Esophagus (tissue), 2 donors: ENCODE results near the gene MRPL58. TPM values are rescaled to one million over a fixed set of nuclear protein-coding genes. Genes with fewer than 3 reads are reported as not detected.
"Not testable (repeated sequence)": the region's sequence is repeated elsewhere in the genome, so short reads cannot be mapped to it uniquely, and the experiment has no call there.

Source experiments
- H3K27ac ChIP-seq, 2 donors: one replicate each; pipeline ENCODE4 v1.5.1; 2013; ENCODE audit warnings: low read depth in 2 of 2, mild to moderate bottlenecking in 2 of 2, inconsistent platforms in 1 of 2, low read length in 1 of 2, moderate library complexity in 1 of 2
- H3K27me3 ChIP-seq, 2 donors: one replicate each; pipeline ENCODE4 v1.6.1; 2013; ENCODE audit warnings: low read length in 2 of 2, control low read depth in 1 of 2, mild to moderate bottlenecking in 1 of 2; ENCODE audit not compliant: insufficient read depth in 2 of 2, control insufficient read depth in 1 of 2
- H3K36me3 ChIP-seq, 2 donors: one replicate each; pipeline ENCODE4 v1.6.1; 2013; ENCODE audit warnings: low read length in 1 of 2; ENCODE audit not compliant: control insufficient read depth in 2 of 2, insufficient read depth in 2 of 2
- H3K4me1 ChIP-seq, 2 donors: one replicate each; pipeline ENCODE4 v1.6.1; 2013; ENCODE audit warnings: low read length in 1 of 2; ENCODE audit not compliant: control insufficient read depth in 2 of 2, insufficient read depth in 2 of 2
- H3K4me3 ChIP-seq, 2 donors: one replicate each; pipeline ENCODE4 v1.5.1; 2013; ENCODE audit warnings: low read length in 2 of 2, mild to moderate bottlenecking in 2 of 2, low read depth in 1 of 2, moderate library complexity in 1 of 2
- H3K9me3 ChIP-seq, 2 donors: one replicate each; pipeline ENCODE4 v1.6.1; 2013; ENCODE audit warnings: mild to moderate bottlenecking in 2 of 2, low read depth in 1 of 2, low read length in 1 of 2, moderate library complexity in 1 of 2; ENCODE audit not compliant: control insufficient read depth in 2 of 2, insufficient read depth in 1 of 2
- WGBS, 2 donors: extraction: QIAGEN DNeasy Blood & Tissue Kit; methylation state at CpG; one replicate each; pipeline ENCODE4 v1.1.7; 2013; 5-methylcytosine and 5-hydroxymethylcytosine counted together
- polyA plus RNA-seq, 2 donors: library from polyadenylated mRNA; stranded (reverse); fragments of 200-250 nt; gene quantifications; one replicate each; pipeline ENCODE4 v1.2.3, GENCODE V29; 2013
- donor health status: healthy with polysubstance abuse.
- donor health status: Bipolar disorder and iron deficiency.

MRPL58 gene
- polyA plus RNA-seq, 2 donors, result 31.8 to 42.4 TPM

GRCh38 chr17:74999523-74999922, 12.9 kb upstream of the MRPL58 start:
- Histone ChIP-seq H3K4me3 (no peak overlapping the region), H3K9me3 (no peaks in the 10 kb centered on the region), H3K4me1 (no peaks in the 10 kb centered on the region), H3K36me3 (peaks cover 0 to 31% of the 10 kb centered on the region in 2 donors), H3K27me3 (no peaks in the 10 kb centered on the region), H3K27ac (no peak overlapping the region)
- 82 to 86% methylated on average over 4 of the region's 4 CpGs for WGBS, 2 donors

DNA sequence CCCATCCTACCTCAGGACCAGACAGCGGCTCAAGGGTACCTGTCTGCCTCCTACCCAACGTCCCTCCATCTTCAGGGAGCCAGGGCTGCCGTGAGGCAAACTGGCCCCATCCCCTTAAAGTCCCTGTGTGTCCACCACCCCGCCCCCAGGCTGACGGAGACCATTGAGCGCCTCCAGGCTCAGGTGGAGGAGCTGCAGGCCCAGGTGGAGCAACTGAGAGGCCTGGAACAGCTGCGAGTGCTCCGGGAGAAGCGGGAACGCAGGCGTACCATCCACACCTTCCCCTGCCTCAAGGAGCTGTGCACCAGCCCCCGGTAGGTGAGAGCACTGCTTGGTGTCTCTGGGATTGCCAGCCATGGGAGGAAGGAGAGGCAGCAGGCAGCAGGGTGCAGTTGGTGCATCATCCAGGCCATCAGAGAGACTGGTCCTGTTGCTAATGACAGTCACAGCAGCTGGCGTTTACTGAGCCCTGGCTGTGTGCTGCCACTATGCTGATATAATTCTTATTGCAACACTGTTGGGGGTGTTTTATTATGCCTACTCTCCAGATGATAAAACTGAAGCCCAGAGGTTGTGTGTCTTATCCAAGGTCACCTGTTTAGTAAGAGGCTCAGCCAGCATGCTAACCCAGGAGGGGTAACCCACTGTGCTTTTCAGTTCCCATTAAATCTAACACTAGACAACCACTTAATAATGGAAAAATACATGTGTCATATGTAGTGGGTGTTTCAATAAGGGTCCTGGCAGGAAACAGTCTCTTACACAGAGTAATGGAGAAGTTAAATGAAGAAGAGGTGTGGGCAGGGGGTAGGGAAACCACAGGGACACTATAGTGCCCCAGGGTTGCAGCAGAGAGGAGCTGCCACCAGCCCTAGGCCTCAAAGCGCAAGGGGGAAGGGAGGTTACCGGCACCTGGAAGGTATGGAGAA, 10.3 kb upstream of the MRPL58 start:
- peaks cover 0 to 34% of the 10 kb centered on the region in 2 donors for H3K36me3 ChIP-seq
- H3K27ac ChIP-seq, result no peak overlapping the region

DNA sequence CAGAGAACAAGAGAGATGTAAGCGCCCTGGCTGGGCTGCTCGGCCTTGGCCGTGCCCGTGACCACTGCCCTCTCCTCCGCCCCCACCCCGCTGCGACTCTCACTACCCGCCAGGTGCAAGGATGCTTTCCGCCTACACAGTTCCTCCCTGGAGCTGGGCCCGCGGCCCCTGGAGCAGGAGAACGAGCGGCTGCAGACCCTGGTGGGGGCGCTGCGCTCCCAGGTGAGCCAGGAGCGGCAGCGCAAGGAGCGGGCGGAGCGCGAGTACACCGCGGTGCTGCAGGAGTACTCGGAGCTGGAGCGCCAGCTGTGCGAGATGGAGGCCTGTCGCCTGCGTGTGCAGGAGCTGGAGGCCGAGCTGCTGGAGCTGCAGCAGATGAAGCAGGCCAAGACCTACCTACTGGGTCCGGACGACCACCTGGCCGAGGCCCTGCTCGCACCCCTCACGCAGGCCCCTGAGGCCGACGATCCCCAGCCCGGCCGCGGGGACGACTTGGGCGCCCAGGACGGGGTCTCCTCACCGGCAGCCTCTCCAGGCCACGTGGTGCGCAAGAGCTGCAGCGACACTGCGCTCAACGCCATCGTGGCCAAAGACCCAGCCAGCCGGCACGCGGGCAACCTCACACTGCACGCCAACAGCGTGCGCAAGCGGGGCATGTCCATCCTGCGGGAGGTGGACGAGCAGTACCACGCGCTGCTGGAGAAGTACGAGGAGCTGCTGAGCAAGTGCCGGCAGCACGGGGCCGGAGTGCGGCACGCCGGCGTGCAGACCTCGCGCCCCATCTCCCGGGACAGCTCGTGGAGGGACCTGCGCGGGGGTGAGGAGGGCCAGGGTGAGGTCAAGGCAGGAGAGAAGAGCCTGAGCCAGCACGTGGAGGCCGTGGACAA, 9.2 kb upstream of the MRPL58 start:
- no peaks in the 10 kb centered on the region for H3K4me1 ChIP-seq
- H3K4me3 ChIP-seq, result no peak overlapping the region
- H3K36me3 ChIP-seq, result peaks cover 0 to 34% of the 10 kb centered on the region in 2 donors
- 90 to 91% methylated on average over 75 to 76 of the region's 76 CpGs for WGBS, 2 donors
- H3K27me3 ChIP-seq, result no peaks in the 10 kb centered on the region
- H3K27ac ChIP-seq, result no peak overlapping the region
- H3K9me3 ChIP-seq, result no peaks in the 10 kb centered on the region

More for the DNA sequence above, 10.3 kb upstream of the MRPL58 start:
- Histone ChIP-seq H3K4me3 (no peak overlapping the region), H3K4me1 (no peaks in the 10 kb centered on the region), H3K27me3 (no peaks in the 10 kb centered on the region), H3K9me3 (no peaks in the 10 kb centered on the region)
- 91 to 92% methylated on average over 15 of the region's 15 CpGs for WGBS, 2 donors

DNA sequence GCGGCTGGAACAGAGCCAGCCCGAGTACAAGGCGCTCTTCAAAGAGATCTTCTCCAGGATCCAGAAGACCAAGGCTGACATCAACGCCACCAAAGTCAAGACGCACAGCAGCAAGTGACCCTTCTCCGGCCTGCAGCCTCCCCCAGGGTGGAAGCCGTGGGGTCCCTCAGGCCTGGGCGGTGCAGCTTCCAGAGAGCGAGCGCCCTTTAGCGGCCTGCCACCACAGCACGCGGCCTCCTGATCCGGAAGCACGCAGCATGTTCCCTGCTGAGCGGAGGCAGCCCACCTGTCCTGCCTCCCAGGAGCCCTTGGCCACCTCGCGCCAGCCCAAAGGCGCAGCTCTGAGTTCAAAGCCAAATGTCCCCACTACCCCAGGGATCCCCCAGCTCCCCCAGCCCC, 8.5 kb upstream of the MRPL58 start:
- Histone ChIP-seq H3K4me1 (no peaks in the 10 kb centered on the region), H3K36me3 (peaks cover 0 to 34% of the 10 kb centered on the region in 2 donors), H3K27ac (no peak overlapping the region), H3K4me3 (no peak overlapping the region), H3K27me3 (no peaks in the 10 kb centered on the region), H3K9me3 (no peaks in the 10 kb centered on the region)
- 94 to 95% methylated on average over 19 of the region's 19 CpGs for WGBS, 2 donors

DNA sequence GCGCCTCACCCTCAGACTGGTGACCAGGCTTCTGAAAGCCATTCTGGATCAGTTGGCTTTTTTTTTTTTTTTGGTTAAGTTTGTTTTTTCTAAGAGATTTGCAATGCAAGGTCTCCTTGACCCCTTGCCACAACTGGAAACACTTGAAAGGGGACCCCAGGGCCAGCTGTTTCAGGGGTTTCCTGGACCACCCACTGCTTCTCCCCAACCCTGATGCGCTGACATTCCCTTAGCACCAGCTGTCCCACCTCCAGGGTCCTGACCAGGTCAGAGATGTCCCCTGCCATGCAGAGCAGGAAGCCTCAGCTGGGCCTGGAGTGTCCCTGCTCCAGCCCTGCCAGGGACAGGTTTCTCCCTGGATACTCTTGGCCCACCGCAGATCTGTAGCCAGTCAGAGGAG, 8.1 kb upstream of the MRPL58 start:
- H3K27ac ChIP-seq, result no peak overlapping the region
- no peaks in the 10 kb centered on the region for H3K9me3 ChIP-seq
- H3K4me1 ChIP-seq, result no peaks in the 10 kb centered on the region
- H3K27me3 ChIP-seq, result no peaks in the 10 kb centered on the region
- H3K4me3 ChIP-seq, result no peak overlapping the region
- peaks cover 0 to 32% of the 10 kb centered on the region in 2 donors for H3K36me3 ChIP-seq
- WGBS, 2 donors, result 94% methylated on average over 3 of the region's 3 CpGs

GRCh38 chr17:75005291-75005690, 7.2 kb upstream of the MRPL58 start:
- H3K4me1 ChIP-seq, result no peaks in the 10 kb centered on the region
- peaks cover 0 to 30% of the 10 kb centered on the region in 2 donors for H3K36me3 ChIP-seq
- WGBS, 2 donors, result 91 to 93% methylated on average over 8 of the region's 8 CpGs
- H3K4me3 ChIP-seq, result no peak overlapping the region
- H3K9me3 ChIP-seq, result no peaks in the 10 kb centered on the region
- H3K27ac ChIP-seq, result no peak overlapping the region
- H3K27me3 ChIP-seq, result no peaks in the 10 kb centered on the region

- H3K27ac ChIP-seq, H3K4me3 ChIP-seq, H3K27me3 ChIP-seq, H3K9me3 ChIP-seq, H3K4me1 ChIP-seq: not testable (repeated sequence)
- 90 to 92% methylated on average over 6 of the region's 6 CpGs for WGBS, 2 donors
- peaks cover 0 to 30% of the 10 kb centered on the region in 2 donors for H3K36me3 ChIP-seq
Observed at GRCh38 chr17:75006084-75006483, 6.4 kb upstream of the MRPL58 start.

DNA sequence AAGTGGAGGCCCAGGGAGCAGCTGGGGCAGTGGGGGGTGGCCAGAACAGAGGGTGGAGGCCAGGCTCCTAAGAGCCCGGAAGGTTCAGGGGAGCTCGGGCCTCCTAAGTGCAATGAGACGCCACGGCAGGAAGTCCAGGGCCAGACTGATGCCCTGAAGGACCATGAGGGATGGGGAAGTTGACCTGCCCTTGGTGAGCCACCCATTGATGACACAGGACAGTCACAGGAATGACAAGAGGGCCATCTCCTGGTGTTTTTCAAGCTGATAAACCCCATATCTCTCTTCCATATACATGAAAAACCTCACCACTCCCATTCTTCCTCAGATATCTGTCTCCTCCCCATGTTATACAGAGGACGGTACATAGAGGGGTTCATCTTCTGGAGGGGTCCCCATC, 5.8 kb upstream of the MRPL58 start:
- no peaks in the 10 kb centered on the region for H3K9me3 ChIP-seq
- 82 to 91% methylated on average over 5 of the region's 5 CpGs for WGBS, 2 donors
- H3K27me3 ChIP-seq, result no peaks in the 10 kb centered on the region
- H3K27ac ChIP-seq, result no peak overlapping the region
- no peaks in the 10 kb centered on the region for H3K4me1 ChIP-seq
- H3K36me3 ChIP-seq, result peaks cover 0 to 25% of the 10 kb centered on the region in 2 donors
- H3K4me3 ChIP-seq, result no peak overlapping the region

DNA sequence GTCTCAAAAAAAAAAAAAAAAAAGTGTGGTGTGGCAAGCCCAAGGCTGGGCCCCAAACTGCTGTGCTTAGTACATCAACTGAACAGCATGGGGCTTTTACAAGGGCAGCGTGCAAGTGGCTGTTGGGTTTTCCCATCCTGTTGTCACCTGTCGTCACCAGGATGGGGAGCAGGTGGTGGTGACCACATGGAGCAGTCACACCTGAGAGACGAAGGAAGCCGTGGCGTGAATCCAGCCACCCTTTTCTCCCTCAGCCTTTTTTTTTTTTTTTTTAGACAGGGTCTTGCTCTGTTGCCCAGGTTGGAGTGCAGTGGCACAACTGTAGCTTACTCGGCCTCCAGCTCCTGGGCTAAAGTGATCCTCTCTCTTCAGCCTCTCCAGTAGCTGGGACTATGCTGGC, 4.1 kb upstream of the MRPL58 start:
- no peaks in the 10 kb centered on the region for H3K27me3 ChIP-seq
- H3K27ac ChIP-seq, result no peak overlapping the region
- H3K4me3 ChIP-seq, result no peak overlapping the region
- no peaks in the 10 kb centered on the region for H3K4me1 ChIP-seq
- peaks cover 0 to 11% of the 10 kb centered on the region in 2 donors for H3K36me3 ChIP-seq
- no peaks in the 10 kb centered on the region for H3K9me3 ChIP-seq
- 82 to 83% methylated on average over 6 of the region's 6 CpGs for WGBS, 2 donors
